GM19468 (cell line): ENCODE results near the gene APOBEC3H.

Experiments used
- ATAC-seq: cut with Tn5 transposase; IDR thresholded peaks from one replicate; pipeline ENCODE4 v1.9.1; 2021; ENCODE audit warnings: mild to moderate bottlenecking, moderate library complexity, moderate number of reproducible peaks; ENCODE audit not compliant: unreplicated experiment; ENCODE audit errors: extremely low read depth

The APOBEC3H gene

GRCh38 chr22:39152024-39152510 lies 55.0 kb downstream of the APOBEC3H start:
- no peak for ATAC-seq

DNA sequence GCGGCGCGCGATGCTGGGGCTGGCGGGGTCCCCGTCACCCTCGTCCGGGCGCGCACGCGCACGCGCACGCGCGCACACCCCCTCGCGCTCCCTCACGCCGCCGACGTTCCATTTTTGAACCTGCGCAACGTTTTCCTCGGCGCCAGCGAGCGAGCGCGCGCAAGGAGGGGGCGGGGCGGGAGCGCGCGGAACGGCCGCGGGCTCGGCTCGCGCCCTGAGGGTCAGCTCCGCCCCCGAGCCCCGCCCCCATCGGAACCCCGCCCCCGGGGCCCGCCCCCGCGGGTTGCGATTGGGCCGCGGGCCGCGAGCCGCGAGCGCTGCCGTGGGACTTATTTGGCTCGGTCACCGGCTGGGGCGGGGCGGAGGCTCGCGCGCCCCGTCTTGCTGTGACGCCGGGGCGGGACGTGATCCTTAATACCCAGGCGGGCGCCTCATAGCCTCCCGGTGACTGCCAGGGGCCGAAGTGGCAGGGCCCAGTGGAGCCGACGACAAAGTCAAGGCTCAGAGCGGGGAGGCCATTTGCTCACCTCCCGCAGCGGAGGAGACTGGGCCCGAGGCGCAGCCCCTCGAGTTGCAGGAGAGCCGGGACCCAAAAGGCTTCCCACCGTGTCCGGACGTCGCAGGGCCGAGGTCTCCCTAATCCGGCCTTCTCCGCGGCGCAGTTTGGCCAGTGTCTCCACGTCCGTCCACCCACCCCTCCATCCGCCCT lies 55.6 kb downstream of the APOBEC3H start, which contains the start of gene CBX7:
TSS of gene CBX7 (minus strand) at position 170 of the 709 bp plus-strand sequence. CDS start 236 bp downstream, outside the sequence.
- peak; percentile 38 for ATAC-seq

DNA sequence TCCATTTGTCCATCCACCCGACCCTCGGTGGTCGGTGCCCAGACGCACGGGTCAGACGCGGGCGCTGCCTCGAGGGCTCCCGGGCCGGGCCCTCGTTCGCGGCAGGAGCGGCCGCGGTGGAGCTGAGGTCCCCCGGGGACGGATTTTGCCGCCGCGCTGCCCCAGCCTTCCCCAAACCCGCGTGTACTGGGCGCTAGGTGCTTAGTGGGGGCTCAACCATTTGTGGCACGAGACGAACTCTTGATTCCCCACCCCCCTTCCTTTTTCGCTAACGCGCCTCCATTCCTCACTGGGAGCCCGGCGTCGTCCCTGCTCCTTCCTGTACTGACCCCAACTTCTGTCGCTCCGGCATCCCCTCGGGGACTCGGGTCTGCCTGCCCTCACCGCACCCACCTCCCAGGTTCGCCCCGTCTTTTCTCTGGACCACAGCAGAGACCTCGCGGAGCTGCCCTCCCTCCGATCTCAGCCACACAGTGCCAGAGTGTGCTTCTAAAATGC lies 56.2 kb downstream of the APOBEC3H start:
- no peak for ATAC-seq
